GM19238 (cell line): Measurements from ENCODE around the gene ZIC5.

Experiments used
- DNase-seq: peaks from one replicate; pipeline ENCODE4 v3.0.0; 2011; ENCODE audit warnings: low spot score; ENCODE audit not compliant: insufficient read length

ZIC5 gene

GRCh38 chr13:99971576-99972189, at the start of gene ZIC5:
Gene ZIC5 (minus strand): TSS chr13:99971767. CDS start chr13:99971603, 164 bp downstream.
- DNase-seq = no peak

GRCh38 chr13:100019780-100020356, 48.3 kb upstream of the ZIC5 start:
- DNase-seq = no peak

- DNase-seq = no peak
Observed at GRCh38 chr13:100014621-100015020, 43.1 kb upstream of the ZIC5 start.

- DNase-seq = no peak
Observed at GRCh38 chr13:99998261-99998660, 26.7 kb upstream of the ZIC5 start.

GRCh38 chr13:99997702-99998214, 26.2 kb upstream of the ZIC5 start:
- no peak for DNase-seq

- DNase-seq = no peak
Observed at GRCh38 chr13:99996381-99996973, 24.9 kb upstream of the ZIC5 start.

GRCh38 chr13:99995589-99996380, 24.2 kb upstream of the ZIC5 start:
- DNase-seq = no peak

- no peak for DNase-seq
Observed at GRCh38 chr13:99995104-99995588, 23.6 kb upstream of the ZIC5 start.

GRCh38 chr13:99994638-99995020, 23.1 kb upstream of the ZIC5 start:
- no peak for DNase-seq

GRCh38 chr13:99993660-99994637, 22.4 kb upstream of the ZIC5 start:
- DNase-seq = no peak

- DNase-seq = no peak
Observed at GRCh38 chr13:99992949-99993351, 21.4 kb upstream of the ZIC5 start.

- DNase-seq = no peak
Observed at GRCh38 chr13:99991828-99992775, 20.5 kb upstream of the ZIC5 start.

GRCh38 chr13:99991013-99991827, 19.7 kb upstream of the ZIC5 start:
- DNase-seq = no peak

- DNase-seq = no peak
Observed at GRCh38 chr13:99990126-99990977, 18.8 kb upstream of the ZIC5 start.

GRCh38 chr13:99989276-99990125, 17.9 kb upstream of the ZIC5 start:
- no peak for DNase-seq

- no peak for DNase-seq
Observed at GRCh38 chr13:99988529-99989275, 17.1 kb upstream of the ZIC5 start.
